ENCODE data around the gene NEUROD4. TPM values are rescaled to one million over a fixed set of nuclear protein-coding genes. Genes with fewer than 3 reads are reported as not detected.

The NEUROD4 gene
- total RNA-seq, 1 donor from 2014 or later, result 3.9 TPM

GRCh38 chr12:55061024-55061423 is 41.2 kb downstream of the NEUROD4 start:
- no peak for DNase-seq

GRCh38 chr12:55063291-55063690 is 43.5 kb downstream of the NEUROD4 start:
- no peak for DNase-seq

- no peak for DNase-seq
Observed at GRCh38 chr12:55065535-55065934, 45.8 kb downstream of the NEUROD4 start.

- no peak for DNase-seq
Observed at GRCh38 chr12:55067701-55068100, 47.9 kb downstream of the NEUROD4 start.

- DNase-seq, result no peak
Observed at GRCh38 chr12:55068416-55069010, 48.7 kb downstream of the NEUROD4 start.

GRCh38 chr12:55072083-55072482 is 52.3 kb downstream of the NEUROD4 start:
- DNase-seq, result no peak

GRCh38 chr12:55073043-55074022 is 53.6 kb downstream of the NEUROD4 start:
- peak; percentile 28 for DNase-seq

- no peak for DNase-seq
Observed at GRCh38 chr12:55074806-55075205, 55.0 kb downstream of the NEUROD4 start.

Other genes with a start within 250 kb of the NEUROD4 start
- not detected for gene MUCL1, start 165.5 kb upstream of the NEUROD4 start, total RNA-seq
- gene TESPA1, start 35.2 kb upstream of the NEUROD4 start, total RNA-seq, result not detected
- 0.16 TPM for gene OR9K2, start 106.4 kb downstream of the NEUROD4 start, total RNA-seq
- gene OR10A7, start 201.1 kb downstream of the NEUROD4 start, total RNA-seq, result not detected
- not detected for gene OR6C74, start 224.6 kb downstream of the NEUROD4 start, total RNA-seq